ENCODE results near the gene CD248.
"Not testable (repeated sequence)": the region's sequence is repeated elsewhere in the genome, so short reads cannot be mapped to it uniquely, and the experiment has no call there.

The CD248 gene

GRCh38 chr11:66350560-66351235, 33.9 kb upstream of the CD248 start:
- WGBS, 2 experiments: 93 to 96% methylated on average over 8 of the region's 8 CpGs
- H3K27me3 ChIP-seq (ENCODE audit: control insufficient read depth, insufficient read depth, low read length, poor library complexity, severe bottlenecking): not testable (repeated sequence)

GRCh38 chr11:66349084-66349386, 32.2 kb upstream of the CD248 start:
- H3K27me3 ChIP-seq (ENCODE audit: control insufficient read depth, insufficient read depth, low read length, poor library complexity, severe bottlenecking): no peaks in the 10 kb centered on the region
- H3K27ac ChIP-seq (ENCODE audit: insufficient read depth, low read depth, low read length, poor library complexity, severe bottlenecking): no peak overlapping the region
- peaks cover 4% of the 10 kb centered on the region for H3K36me3 ChIP-seq (ENCODE audit: control insufficient read depth, insufficient read depth, low read length)
- peaks cover 16% of the 10 kb centered on the region for H3K4me1 ChIP-seq (ENCODE audit: control insufficient read depth, insufficient read depth, low read length)
- no peak overlapping the region for H3K4me3 ChIP-seq (ENCODE audit: insufficient read depth, low read depth, low read length)
- no peaks in the 10 kb centered on the region for H3K9me3 ChIP-seq (ENCODE audit: control insufficient read depth, low read length)
- WGBS, 2 experiments: 94 to 100% methylated on average over 2 of the region's 2 CpGs

More at GRCh38 chr11:66350560-66351235, 33.9 kb upstream of the CD248 start:
- not testable (repeated sequence) for H3K9me3 ChIP-seq (ENCODE audit: control insufficient read depth, low read length); H3K36me3 ChIP-seq (ENCODE audit: control insufficient read depth, insufficient read depth, low read length); H3K4me3 ChIP-seq (ENCODE audit: insufficient read depth, low read depth, low read length); H3K27ac ChIP-seq (ENCODE audit: insufficient read depth, low read depth, low read length, poor library complexity, severe bottlenecking)
- peaks cover 11% of the 10 kb centered on the region for H3K4me1 ChIP-seq (ENCODE audit: control insufficient read depth, insufficient read depth, low read length)

- H3K36me3 ChIP-seq (ENCODE audit: control insufficient read depth, insufficient read depth, low read length): no peaks in the 10 kb centered on the region
- H3K27ac ChIP-seq (ENCODE audit: insufficient read depth, low read depth, low read length, poor library complexity, severe bottlenecking): peak within 1 kb of the TSS; percentile 64
- WGBS, 2 experiments: 1% methylated on average over 101 of the region's 101 CpGs
- no peaks in the 10 kb centered on the region for H3K27me3 ChIP-seq (ENCODE audit: control insufficient read depth, insufficient read depth, low read length, poor library complexity, severe bottlenecking)
- peaks cover 16% of the 10 kb centered on the region for H3K4me1 ChIP-seq (ENCODE audit: control insufficient read depth, insufficient read depth, low read length)
- no peaks in the 10 kb centered on the region for H3K9me3 ChIP-seq (ENCODE audit: control insufficient read depth, low read length)
- H3K4me3 ChIP-seq (ENCODE audit: insufficient read depth, low read depth, low read length): peak within 1 kb of the TSS; percentile 68
Observed at GRCh38 chr11:66347425-66348276, 30.8 kb upstream of the CD248 start, which contains the start of gene B4GAT1. Gene B4GAT1, minus strand, starts transcription at chr11:66347629. Its CDS starts 84 bp downstream, at chr11:66347545.

GRCh38 chr11:66346476-66347424, 29.9 kb upstream of the CD248 start:
- H3K4me3 ChIP-seq (ENCODE audit: insufficient read depth, low read depth, low read length): peak overlapping the region; percentile 68
- no peaks in the 10 kb centered on the region for H3K27me3 ChIP-seq (ENCODE audit: control insufficient read depth, insufficient read depth, low read length, poor library complexity, severe bottlenecking)
- no peak overlapping the region for H3K27ac ChIP-seq (ENCODE audit: insufficient read depth, low read depth, low read length, poor library complexity, severe bottlenecking)
- 44% methylated on average over 68 of the region's 68 CpGs for WGBS, 2 experiments
- H3K36me3 ChIP-seq (ENCODE audit: control insufficient read depth, insufficient read depth, low read length): no peaks in the 10 kb centered on the region
- H3K9me3 ChIP-seq (ENCODE audit: control insufficient read depth, low read length): no peaks in the 10 kb centered on the region
- H3K4me1 ChIP-seq (ENCODE audit: control insufficient read depth, insufficient read depth, low read length): peaks cover 16% of the 10 kb centered on the region

GRCh38 chr11:66345316-66345649, 28.4 kb upstream of the CD248 start:
- 19 to 22% methylated on average over 7 of the region's 7 CpGs for WGBS, 2 experiments
- Histone ChIP-seq H3K27ac (ENCODE audit: insufficient read depth, low read depth, low read length, poor library complexity, severe bottlenecking) (peak overlapping the region; percentile 72), H3K4me3 (ENCODE audit: insufficient read depth, low read depth, low read length) (peak overlapping the region; percentile 56)

GRCh38 chr11:66344550-66345315, 27.9 kb upstream of the CD248 start, which contains the start of gene BRMS1:
Gene BRMS1, minus strand, starts transcription at chr11:66345104. Its CDS starts 2,870 bp downstream, at chr11:66342234.
- H3K36me3 ChIP-seq (ENCODE audit: control insufficient read depth, insufficient read depth, low read length): peaks cover 8% of the 10 kb centered on the region
- WGBS, 2 experiments: 1% methylated on average over 59 of the region's 59 CpGs
- H3K4me1 ChIP-seq (ENCODE audit: control insufficient read depth, insufficient read depth, low read length): peaks cover 16% of the 10 kb centered on the region
- H3K9me3 ChIP-seq (ENCODE audit: control insufficient read depth, low read length): no peaks in the 10 kb centered on the region
- H3K27ac ChIP-seq (ENCODE audit: insufficient read depth, low read depth, low read length, poor library complexity, severe bottlenecking): peak within 1 kb of the TSS; percentile 72
- peak within 1 kb of the TSS; percentile 56 for H3K4me3 ChIP-seq (ENCODE audit: insufficient read depth, low read depth, low read length)
- H3K27me3 ChIP-seq (ENCODE audit: control insufficient read depth, insufficient read depth, low read length, poor library complexity, severe bottlenecking): no peaks in the 10 kb centered on the region

More at GRCh38 chr11:66345316-66345649, 28.4 kb upstream of the CD248 start:
- H3K9me3 ChIP-seq (ENCODE audit: control insufficient read depth, low read length): no peaks in the 10 kb centered on the region
- peaks cover 7% of the 10 kb centered on the region for H3K36me3 ChIP-seq (ENCODE audit: control insufficient read depth, insufficient read depth, low read length)
- H3K27me3 ChIP-seq (ENCODE audit: control insufficient read depth, insufficient read depth, low read length, poor library complexity, severe bottlenecking): no peaks in the 10 kb centered on the region
- peaks cover 16% of the 10 kb centered on the region for H3K4me1 ChIP-seq (ENCODE audit: control insufficient read depth, insufficient read depth, low read length)

GRCh38 chr11:66343176-66343575, 26.3 kb upstream of the CD248 start:
- no peaks in the 10 kb centered on the region for H3K9me3 ChIP-seq (ENCODE audit: control insufficient read depth, low read length)
- 95 to 96% methylated on average over 8 of the region's 8 CpGs for WGBS, 2 experiments
- H3K27me3 ChIP-seq (ENCODE audit: control insufficient read depth, insufficient read depth, low read length, poor library complexity, severe bottlenecking): no peaks in the 10 kb centered on the region
- no peak overlapping the region for H3K27ac ChIP-seq (ENCODE audit: insufficient read depth, low read depth, low read length, poor library complexity, severe bottlenecking)
- peaks cover 8% of the 10 kb centered on the region for H3K36me3 ChIP-seq (ENCODE audit: control insufficient read depth, insufficient read depth, low read length)
- H3K4me1 ChIP-seq (ENCODE audit: control insufficient read depth, insufficient read depth, low read length): peaks cover 16% of the 10 kb centered on the region
- no peak overlapping the region for H3K4me3 ChIP-seq (ENCODE audit: insufficient read depth, low read depth, low read length)

- 95% methylated on average over 20 to 21 of the region's 21 CpGs for WGBS, 2 experiments
- Histone ChIP-seq H3K4me3 (ENCODE audit: insufficient read depth, low read depth, low read length) (no peak overlapping the region), H3K9me3 (ENCODE audit: control insufficient read depth, low read length) (no peaks in the 10 kb centered on the region), H3K27me3 (ENCODE audit: control insufficient read depth, insufficient read depth, low read length, poor library complexity, severe bottlenecking) (no peaks in the 10 kb centered on the region), H3K4me1 (ENCODE audit: control insufficient read depth, insufficient read depth, low read length) (peaks cover 22% of the 10 kb centered on the region), H3K36me3 (ENCODE audit: control insufficient read depth, insufficient read depth, low read length) (peaks cover 8% of the 10 kb centered on the region), H3K27ac (ENCODE audit: insufficient read depth, low read depth, low read length, poor library complexity, severe bottlenecking) (no peak overlapping the region)
Observed at GRCh38 chr11:66341502-66342126, 24.8 kb upstream of the CD248 start.

Data from ectodermal cell (in vitro differentiated cells).